Measurements from ENCODE around the gene NOX5.

DNA sequence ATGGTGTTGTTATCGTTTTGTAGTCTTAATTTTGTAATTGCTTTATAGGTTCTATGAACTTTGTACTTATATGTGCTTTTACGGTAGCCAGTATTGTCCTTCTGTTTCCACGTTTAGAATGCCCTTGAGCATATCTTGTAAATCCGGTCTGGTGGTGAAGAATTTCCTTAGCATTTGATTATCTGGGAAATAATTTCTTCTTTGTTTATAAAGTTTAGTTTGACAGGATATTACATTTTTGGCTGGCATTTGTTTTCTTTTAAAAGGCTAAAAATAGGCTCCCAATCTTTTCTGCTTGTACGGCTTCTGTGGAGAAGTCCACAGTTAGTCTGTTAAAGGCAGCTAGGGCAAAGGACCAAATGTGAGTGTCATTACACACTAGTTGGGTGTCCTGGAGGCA is 47.5 kb upstream of the NOX5 start:
- TF ChIP-seq MXI1 (IDR thresholded peaks at IDR 0.05; ENCODE audit: borderline replicate concordance, low read depth, low read length) (no peak), RFX5 (IDR thresholded peaks at IDR 0.05; ENCODE audit: low read depth, low read length) (no peak)
- TF ChIP-seq, protein P1, sequence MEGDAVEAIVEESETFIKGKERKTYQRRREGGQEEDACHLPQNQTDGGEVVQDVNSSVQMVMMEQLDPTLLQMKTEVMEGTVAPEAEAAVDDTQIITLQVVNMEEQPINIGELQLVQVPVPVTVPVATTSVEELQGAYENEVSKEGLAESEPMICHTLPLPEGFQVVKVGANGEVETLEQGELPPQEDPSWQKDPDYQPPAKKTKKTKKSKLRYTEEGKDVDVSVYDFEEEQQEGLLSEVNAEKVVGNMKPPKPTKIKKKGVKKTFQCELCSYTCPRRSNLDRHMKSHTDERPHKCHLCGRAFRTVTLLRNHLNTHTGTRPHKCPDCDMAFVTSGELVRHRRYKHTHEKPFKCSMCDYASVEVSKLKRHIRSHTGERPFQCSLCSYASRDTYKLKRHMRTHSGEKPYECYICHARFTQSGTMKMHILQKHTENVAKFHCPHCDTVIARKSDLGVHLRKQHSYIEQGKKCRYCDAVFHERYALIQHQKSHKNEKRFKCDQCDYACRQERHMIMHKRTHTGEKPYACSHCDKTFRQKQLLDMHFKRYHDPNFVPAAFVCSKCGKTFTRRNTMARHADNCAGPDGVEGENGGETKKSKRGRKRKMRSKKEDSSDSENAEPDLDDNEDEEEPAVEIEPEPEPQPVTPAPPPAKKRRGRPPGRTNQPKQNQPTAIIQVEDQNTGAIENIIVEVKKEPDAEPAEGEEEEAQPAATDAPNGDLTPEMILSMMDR (conservative IDR thresholded peaks at IDR 0.05; ENCODE audit: low read depth, low read length): no peak
